Breast epithelium (tissue), 3 donors: ENCODE data around the gene WWOX.

ENCODE experiments used
- POLR2A ChIP-seq: fragments of 450-650 bp; IDR thresholded peaks from one replicate; pipeline ENCODE4 v1.6.1; 2016; ENCODE audit warnings: antibody characterized with exemption, mild to moderate bottlenecking, moderate library complexity
- POLR2AphosphoS5 ChIP-seq, 3 donors: sonication (generic); formaldehyde crosslinking; IDR thresholded peaks; one replicate each; pipeline ENCODE4 v1.6.1; 2017; ENCODE audit warnings: antibody characterized with exemption in 3 of 3

DNA sequence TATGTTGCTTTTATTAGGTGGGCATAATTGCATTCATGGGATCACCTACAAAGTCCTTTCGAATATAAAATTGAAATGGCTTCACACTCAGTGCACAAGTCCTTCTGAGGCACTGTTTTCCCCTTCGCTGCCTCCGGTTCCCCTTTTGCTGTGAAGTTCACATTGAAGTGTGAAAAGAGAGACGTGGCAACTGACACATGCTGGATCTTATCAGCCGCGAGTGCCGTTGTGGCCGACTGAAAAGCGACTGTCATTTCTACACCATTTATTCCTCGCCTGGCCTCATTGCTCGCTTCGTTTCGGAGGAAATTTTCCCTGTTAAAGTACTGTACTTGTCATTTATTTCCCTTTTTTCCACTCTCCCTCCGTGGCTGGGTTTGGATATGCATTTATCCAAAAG lies 1077.6 kb downstream of the WWOX start:
- TF ChIP-seq POLR2A (no peak), POLR2AphosphoS5 (IDR thresholded peaks at IDR 0.05) (no peak)
